Measurements from ENCODE around the gene TEAD4.

TEAD4 gene

GRCh38 chr12:3004655-3005565 is 45.7 kb downstream of the TEAD4 start:
- peak; percentile 53 for TF ChIP-seq CTCF (IDR thresholded peaks at IDR 0.05; ENCODE audit: insufficient read depth, low read length, missing control alignments)
- no peak overlapping the region for H3K4me3 ChIP-seq (ENCODE audit: low read depth, low read length)
- ChIA-PET POLR2A (no interaction called here), CTCF (interaction anchor here (1.1 to 1.2 kb wide), 2 partner anchors 15 to 41 kb away, joined by 3 to 5 read pairs; no protein-coding TSS in a partner anchor)
- DNase-seq (ENCODE audit: low read depth, low spot score), result no peak

GRCh38 chr12:3005736-3006135 is 46.5 kb downstream of the TEAD4 start:
- TF ChIP-seq CTCF (IDR thresholded peaks at IDR 0.05; ENCODE audit: insufficient read depth, low read length, missing control alignments), result no peak
- DNase-seq (ENCODE audit: low read depth, low spot score), result no peak
- ChIA-PET POLR2A (no interaction called here), CTCF (no interaction called here)
- no peak overlapping the region for H3K4me3 ChIP-seq (ENCODE audit: low read depth, low read length)

GRCh38 chr12:3009780-3010179 is 50.6 kb downstream of the TEAD4 start:
- DNase-seq (ENCODE audit: low read depth, low spot score), result no peak
- TF ChIP-seq CTCF (IDR thresholded peaks at IDR 0.05; ENCODE audit: insufficient read depth, low read length, missing control alignments), result no peak
- CTCF ChIA-PET, result no interaction called here
- POLR2A ChIA-PET, result no interaction called here
- no peak overlapping the region for H3K4me3 ChIP-seq (ENCODE audit: low read depth, low read length)

DNA sequence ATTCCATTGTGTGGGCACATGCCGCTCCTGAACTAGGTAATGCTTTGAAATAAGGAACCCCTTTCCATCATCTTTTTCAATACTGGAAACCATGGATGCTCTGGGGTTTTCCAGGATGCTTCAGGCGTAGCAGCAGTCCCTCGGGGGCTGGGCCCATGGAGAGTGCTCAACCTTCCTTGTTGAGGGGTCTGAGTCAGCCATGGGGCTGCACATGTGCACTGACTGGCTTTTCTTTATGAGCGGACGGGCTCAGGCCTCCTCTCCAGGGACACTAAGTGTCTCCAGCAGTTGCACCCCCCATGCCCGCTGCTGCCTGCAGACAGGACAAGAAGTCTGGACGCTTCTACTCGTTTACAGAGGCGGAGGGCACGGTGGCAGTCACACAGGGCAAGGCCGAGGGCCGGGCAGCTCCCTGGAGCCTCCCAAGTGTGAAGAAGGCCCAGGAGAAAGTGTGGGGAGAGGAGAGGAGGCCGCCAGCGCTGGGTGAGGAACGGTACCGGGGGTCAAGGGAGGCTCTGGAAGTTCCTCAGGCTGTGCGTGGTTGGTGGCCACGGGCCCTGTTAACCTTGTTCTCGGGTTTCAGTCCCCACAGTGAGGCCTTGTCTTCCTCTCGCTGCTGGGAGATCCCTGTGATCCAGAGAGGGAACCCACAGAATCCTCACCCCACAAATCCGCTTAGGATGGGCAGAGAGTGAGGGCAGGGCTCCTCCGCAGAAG is 51.2 kb downstream of the TEAD4 start:
- ChIA-PET CTCF (no interaction called here), POLR2A (no interaction called here)
- H3K4me3 ChIP-seq (ENCODE audit: low read depth, low read length), result no peak overlapping the region
- no peak for TF ChIP-seq CTCF (IDR thresholded peaks at IDR 0.05; ENCODE audit: insufficient read depth, low read length, missing control alignments)
- DNase-seq (ENCODE audit: low read depth, low spot score), result no peak

GRCh38 chr12:3012786-3013185 is 53.6 kb downstream of the TEAD4 start:
- no peak overlapping the region for H3K4me3 ChIP-seq (ENCODE audit: low read depth, low read length)
- ChIA-PET POLR2A (no interaction called here), CTCF (interaction anchor here (1.3 to 6.4 kb wide), 4 partner anchors 10 to 60 kb away, joined by 3 to 40 read pairs (median 4); no protein-coding TSS in a partner anchor)
- TF ChIP-seq CTCF (IDR thresholded peaks at IDR 0.05; ENCODE audit: insufficient read depth, low read length, missing control alignments), result no peak
- no peak for DNase-seq (ENCODE audit: low read depth, low spot score)

DNA sequence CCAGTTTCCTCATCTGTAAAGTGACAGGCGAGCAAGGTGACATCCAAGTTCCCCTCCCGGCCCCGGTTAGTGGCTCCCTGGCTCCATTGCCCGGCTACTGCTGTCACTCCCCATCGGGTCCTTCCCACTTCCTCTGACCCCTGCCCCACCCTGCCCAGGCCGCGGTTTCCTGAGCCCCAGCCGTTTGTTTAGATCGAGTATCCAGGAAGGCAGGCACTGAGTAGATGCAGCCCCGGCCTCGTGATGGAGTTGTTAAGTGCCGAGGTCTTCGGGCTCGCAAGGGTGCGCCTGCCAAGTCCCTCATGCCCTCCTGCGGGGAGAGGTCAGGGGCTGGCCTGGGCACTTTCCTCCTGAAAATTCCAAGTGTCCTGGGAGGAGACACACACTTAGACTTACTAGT is 55.4 kb downstream of the TEAD4 start:
- H3K4me3 ChIP-seq (ENCODE audit: low read depth, low read length), result no peak overlapping the region
- POLR2A ChIA-PET, result no interaction called here
- no peak for DNase-seq (ENCODE audit: low read depth, low spot score)
- CTCF ChIA-PET, result interaction anchor here (6.4 kb wide), 1 partner anchor 19 kb away, joined by 40 read pairs; no protein-coding TSS in a partner anchor
- no peak for TF ChIP-seq CTCF (IDR thresholded peaks at IDR 0.05; ENCODE audit: insufficient read depth, low read length, missing control alignments)
